GM23338 (cell line): ENCODE measurements around the gene AGPAT4.

Experiments used
- CREB1 ChIP-seq: fragments of 250-450 bp; sonication (Bioruptor Pico); IDR thresholded peaks from 2 replicates; pipeline ENCODE4 v1.5.0; 2020; ENCODE audit warnings: low read depth, mild to moderate bottlenecking, moderate library complexity
- EZH2 ChIP-seq: fragments of 200-600 bp; sonication (generic); IDR thresholded peaks from one replicate; pipeline ENCODE4 v1.8.0; 2017; ENCODE audit warnings: antibody characterized with exemption, mild to moderate bottlenecking, low read depth; ENCODE audit not compliant: unreplicated experiment
- EZH2phosphoT487 ChIP-seq: fragments of 200-600 bp; sonication (generic); IDR thresholded peaks from one replicate; pipeline ENCODE4 v1.8.1; 2018; ENCODE audit warnings: antibody characterized with exemption; ENCODE audit not compliant: unreplicated experiment
- JUNB ChIP-seq: IDR thresholded peaks from one replicate; pipeline ENCODE4 v1.6.1; 2016; ENCODE audit warnings: antibody characterized with exemption; ENCODE audit not compliant: unreplicated experiment
- NANOG ChIP-seq: IDR thresholded peaks from 2 replicates; pipeline ENCODE4 v1.6.1; 2016; ENCODE audit warnings: antibody characterized with exemption, borderline replicate concordance
- POLR2AphosphoS5 ChIP-seq: IDR thresholded peaks from 2 replicates; pipeline ENCODE4 v1.6.1; 2016; ENCODE audit warnings: antibody characterized with exemption, low read depth
- REST ChIP-seq: IDR thresholded peaks from one replicate; pipeline ENCODE4 v1.6.1; 2018; ENCODE audit warnings: antibody characterized with exemption; ENCODE audit not compliant: unreplicated experiment
- STAT1 ChIP-seq: IDR thresholded peaks from one replicate; pipeline ENCODE4 v1.6.1; 2016; ENCODE audit warnings: antibody characterized with exemption; ENCODE audit not compliant: unreplicated experiment
- ZNF462 ChIP-seq: fragments of 250-450 bp; sonication (Bioruptor Pico); IDR thresholded peaks from 2 replicates; pipeline ENCODE4 v1.5.0; 2020; ENCODE audit warnings: mild to moderate bottlenecking, moderate library complexity
- TF ChIP-seq, protein P1 (sequence below), 2 experiments: fragments of 200-600 bp in 1 of 2; sonication (generic) in 1 of 2; conservative IDR thresholded peaks; 2 replicates each; pipeline versions ENCODE4 v1.5.1 to v1.6.1; 2016 to 2017; ENCODE audit warnings: antibody characterized with exemption in 2 of 2, low read depth in 2 of 2, mild to moderate bottlenecking in 2 of 2, moderate library complexity in 1 of 2
- TF ChIP-seq, protein P2 (sequence below): IDR thresholded peaks from 2 replicates; pipeline ENCODE4 v1.6.1; 2016; ENCODE audit warnings: antibody characterized with exemption

GRCh38 chr6:161101517-161101916 is 172.3 kb downstream of the AGPAT4 start:
- TF ChIP-seq POLR2AphosphoS5 = no peak
- TF ChIP-seq EZH2 = no peak
- TF ChIP-seq, protein P1, sequence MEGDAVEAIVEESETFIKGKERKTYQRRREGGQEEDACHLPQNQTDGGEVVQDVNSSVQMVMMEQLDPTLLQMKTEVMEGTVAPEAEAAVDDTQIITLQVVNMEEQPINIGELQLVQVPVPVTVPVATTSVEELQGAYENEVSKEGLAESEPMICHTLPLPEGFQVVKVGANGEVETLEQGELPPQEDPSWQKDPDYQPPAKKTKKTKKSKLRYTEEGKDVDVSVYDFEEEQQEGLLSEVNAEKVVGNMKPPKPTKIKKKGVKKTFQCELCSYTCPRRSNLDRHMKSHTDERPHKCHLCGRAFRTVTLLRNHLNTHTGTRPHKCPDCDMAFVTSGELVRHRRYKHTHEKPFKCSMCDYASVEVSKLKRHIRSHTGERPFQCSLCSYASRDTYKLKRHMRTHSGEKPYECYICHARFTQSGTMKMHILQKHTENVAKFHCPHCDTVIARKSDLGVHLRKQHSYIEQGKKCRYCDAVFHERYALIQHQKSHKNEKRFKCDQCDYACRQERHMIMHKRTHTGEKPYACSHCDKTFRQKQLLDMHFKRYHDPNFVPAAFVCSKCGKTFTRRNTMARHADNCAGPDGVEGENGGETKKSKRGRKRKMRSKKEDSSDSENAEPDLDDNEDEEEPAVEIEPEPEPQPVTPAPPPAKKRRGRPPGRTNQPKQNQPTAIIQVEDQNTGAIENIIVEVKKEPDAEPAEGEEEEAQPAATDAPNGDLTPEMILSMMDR (conservative IDR thresholded peaks at IDR 0.05; ENCODE audit: low read depth in 2 of 2) = peak; percentile 39 to 57
- TF ChIP-seq EZH2phosphoT487 = no peak
- TF ChIP-seq REST = no peak
- TF ChIP-seq, protein P2, sequence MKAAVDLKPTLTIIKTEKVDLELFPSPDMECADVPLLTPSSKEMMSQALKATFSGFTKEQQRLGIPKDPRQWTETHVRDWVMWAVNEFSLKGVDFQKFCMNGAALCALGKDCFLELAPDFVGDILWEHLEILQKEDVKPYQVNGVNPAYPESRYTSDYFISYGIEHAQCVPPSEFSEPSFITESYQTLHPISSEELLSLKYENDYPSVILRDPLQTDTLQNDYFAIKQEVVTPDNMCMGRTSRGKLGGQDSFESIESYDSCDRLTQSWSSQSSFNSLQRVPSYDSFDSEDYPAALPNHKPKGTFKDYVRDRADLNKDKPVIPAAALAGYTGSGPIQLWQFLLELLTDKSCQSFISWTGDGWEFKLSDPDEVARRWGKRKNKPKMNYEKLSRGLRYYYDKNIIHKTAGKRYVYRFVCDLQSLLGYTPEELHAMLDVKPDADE = no peak
- TF ChIP-seq ZNF462 (CRISPR knock-in tag) = no peak
- no peak for TF ChIP-seq JUNB
- no peak for TF ChIP-seq CREB1 (CRISPR knock-in tag)
- no peak for TF ChIP-seq STAT1
- no peak for TF ChIP-seq NANOG
